Left lung (tissue), 10 donors: ENCODE measurements around the gene CEACAM16. TPM values are rescaled to one million over a fixed set of nuclear protein-coding genes. Genes with fewer than 3 reads are reported as not detected.

Source experiments
- ATAC-seq: fragments of 200-7000 bp; cut with Tn5 transposase; one replicate; pipeline ENCODE4 v1.9.1; 2020; ENCODE audit warnings: moderate library complexity
- DNase-seq, 4 donors: peaks; one replicate each; pipeline ENCODE4 v3.0.0-alpha.2; 2013 to 2020
- H3K27ac ChIP-seq, 2 donors: fragments of 200-600 bp; sonication (generic) in 1 of 2; one replicate each; pipeline versions ENCODE4 v1.5.0 to v1.8.0; 2020 to 2021
- H3K27me3 ChIP-seq, 2 donors: fragments of 200-600 bp; sonication (generic) in 1 of 2; one replicate each; pipeline versions ENCODE4 v1.5.0 to v1.8.0; 2020 to 2021
- H3K36me3 ChIP-seq, 2 donors: fragments of 200-600 bp; sonication (generic) in 1 of 2; one replicate each; pipeline versions ENCODE4 v1.5.0 to v1.8.0; 2020 to 2021
- H3K4me1 ChIP-seq, 2 donors: fragments of 200-600 bp; one replicate each; pipeline ENCODE4 v1.8.0; 2021
- H3K4me3 ChIP-seq, 2 donors: fragments of 200-600 bp; sonication (generic) in 1 of 2; one replicate each; pipeline versions ENCODE4 v1.5.0 to v1.8.0; 2020 to 2021; ENCODE audit warnings: mild to moderate bottlenecking in 1 of 2
- H3K9me3 ChIP-seq, 2 donors: fragments of 200-600 bp; sonication (generic) in 1 of 2; one replicate each; pipeline versions ENCODE4 v1.5.0 to v1.8.0; 2020 to 2021
- CTCF ChIP-seq, 2 donors: fragments of 200-600 bp; sonication (generic) in 1 of 2; IDR thresholded peaks; one replicate each; pipeline versions ENCODE4 v1.5.0 to v1.8.0; 2021; ENCODE audit warnings: antibody characterized with exemption in 2 of 2
- intact Hi-C, 2 donors: fragments of 100-400 bp; cut with DNase I; formaldehyde crosslinking; loops; one replicate each; pipeline versions ENCODE4 v1.11.2 to v1.14.2; 2022
- polyA plus RNA-seq, 6 donors: library from polyadenylated mRNA; unstranded; fragments of 120-200 nt; gene quantifications; one replicate each; pipeline ENCODE4 v1.2.1, GENCODE V29; 2013; ENCODE audit not compliant: insufficient read length in 6 of 6
- total RNA-seq, 2 donors: library from RNA; stranded (reverse); fragmentation: NEBNext Ultra II Directional; extraction: Animal tissue kit (Norgen Biotek cat#: 25700); gene quantifications; one replicate each; pipeline ENCODE4 v1.2.1, GENCODE V29; 2021
- donor health status: DM: no; HTN: yes; CAD: no.
- donor health status: DM: no; HTN: no; CAD: no.

The CEACAM16 gene
- total and polyA plus RNA-seq, 8 donors, result 0.20 TPM; not detected in 7

DNA sequence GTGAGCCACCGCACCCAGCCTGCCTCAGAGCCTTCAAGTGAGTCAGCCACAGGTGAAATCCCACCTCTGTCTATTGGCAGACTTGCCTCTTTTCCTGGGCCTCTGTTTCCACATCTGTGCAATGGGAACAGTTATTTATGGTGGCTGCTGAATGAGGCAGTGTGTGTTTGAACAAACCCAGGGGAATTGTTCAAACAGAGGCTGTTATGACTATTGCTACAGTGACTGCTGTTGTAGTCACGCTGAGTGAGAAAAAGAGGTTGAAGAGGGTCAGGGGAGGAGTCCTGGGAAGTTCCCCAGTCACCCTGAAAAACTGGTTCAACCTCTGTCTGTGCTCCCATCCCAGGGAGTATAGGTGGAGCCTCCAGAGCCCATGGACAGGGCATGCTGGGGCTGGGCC, 27.6 kb upstream of the CEACAM16 start, which contains the start of gene CEACAM19:
Gene CEACAM19 (plus strand): TSS at position 83 of the 400 bp plus-strand sequence. CDS start 450 bp downstream, outside the sequence.
- Histone ChIP-seq H3K9me3 (no peaks in the 10 kb centered on the region), H3K4me3 (no peak within 1 kb of the TSS), H3K4me1 (no peaks in the 10 kb centered on the region), H3K27me3 (no peaks in the 10 kb centered on the region), H3K36me3 (no peaks in the 10 kb centered on the region), H3K27ac (no peak within 1 kb of the TSS)
- intact Hi-C loops, result no loop called here
- DNase-seq (no peak), ATAC-seq (peak; percentile 78)
- TF ChIP-seq CTCF (IDR thresholded peaks at IDR 0.05), result no peak

GRCh38 chr19:44672226-44672625, 26.7 kb upstream of the CEACAM16 start:
- Histone ChIP-seq H3K27ac (no peak overlapping the region), H3K36me3 (no peaks in the 10 kb centered on the region), H3K4me1 (no peaks in the 10 kb centered on the region), H3K27me3 (no peaks in the 10 kb centered on the region), H3K4me3 (no peak overlapping the region), H3K9me3 (no peaks in the 10 kb centered on the region)
- no peak for TF ChIP-seq CTCF (IDR thresholded peaks at IDR 0.05)
- ATAC-seq (no peak), DNase-seq (no peak)
- intact Hi-C loops, result no loop called here

DNA sequence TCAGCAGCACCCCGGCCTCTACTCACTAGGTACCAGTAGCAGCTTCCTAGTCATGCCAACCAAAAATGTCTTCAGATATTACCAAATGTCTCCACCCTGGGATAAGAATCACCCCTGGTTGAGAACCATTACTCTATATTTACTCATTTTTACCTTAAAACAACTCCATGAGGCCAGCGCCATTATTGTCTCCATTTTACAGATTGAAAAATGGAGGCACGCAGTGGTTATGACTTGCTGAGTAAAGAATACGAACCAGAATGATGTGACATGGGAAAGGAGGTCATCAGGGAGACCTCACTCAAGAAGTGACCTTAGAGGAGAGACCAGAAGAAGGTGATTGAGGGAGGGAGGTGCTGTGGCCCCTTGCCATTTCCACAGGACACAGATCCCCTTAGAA, 25.4 kb upstream of the CEACAM16 start:
- Histone ChIP-seq H3K27me3 (no peaks in the 10 kb centered on the region), H3K4me3 (no peak overlapping the region), H3K27ac (no peak overlapping the region), H3K36me3 (no peaks in the 10 kb centered on the region), H3K9me3 (no peaks in the 10 kb centered on the region), H3K4me1 (peaks cover 0 to 5% of the 10 kb centered on the region in 2 donors)
- TF ChIP-seq CTCF (IDR thresholded peaks at IDR 0.05), result no peak
- DNase-seq, result no peak
- ATAC-seq, result no peak
- intact Hi-C loops, result no loop called here

GRCh38 chr19:44675521-44675920, 23.4 kb upstream of the CEACAM16 start:
- Histone ChIP-seq H3K4me1 (peaks cover 0 to 5% of the 10 kb centered on the region in 2 donors), H3K36me3 (no peaks in the 10 kb centered on the region), H3K4me3 (no peak overlapping the region), H3K27ac (no peak overlapping the region), H3K27me3 (no peaks in the 10 kb centered on the region), H3K9me3 (no peaks in the 10 kb centered on the region)
- no peak for TF ChIP-seq CTCF (IDR thresholded peaks at IDR 0.05)
- ATAC-seq (no peak), DNase-seq (no peak)
- intact Hi-C loops, result no loop called here

GRCh38 chr19:44677019-44677811, 21.7 kb upstream of the CEACAM16 start:
- H3K27ac ChIP-seq, result no peak overlapping the region
- H3K4me3 ChIP-seq, result no peak overlapping the region
- H3K9me3 ChIP-seq, result no peaks in the 10 kb centered on the region
- DNase-seq (no peak), ATAC-seq (peak; percentile 52)
- TF ChIP-seq CTCF (IDR thresholded peaks at IDR 0.05), result no peak
- no peaks in the 10 kb centered on the region for H3K36me3 ChIP-seq
- intact Hi-C loops, result no loop called here
- peaks cover 0 to 5% of the 10 kb centered on the region in 2 donors for H3K4me1 ChIP-seq
- H3K27me3 ChIP-seq, result no peaks in the 10 kb centered on the region
